Activated CD8-positive, alpha-beta T cell treated with anti-CD3 and anti-CD28 coated beads, Interleukin-2, amount 10 ng/mL, durations not matched to agents 7 days and 5 days (primary cell): ENCODE measurements around the gene HIPK2. TPM values are rescaled to one million over a fixed set of nuclear protein-coding genes. Genes with fewer than 3 reads are reported as not detected.
A peak's percentile ranks its signal among the peaks of the same experiment; 100 is the strongest.

Experiments used
- ATAC-seq: fragments of 150-1000 bp; cut with Tn5 transposase; one replicate; pipeline ENCODE4 v1.10.0; 2021; ENCODE audit warnings: moderate library complexity
- CTCF ChIA-PET: fragments of 350-600 bp; sonication (Branson Sonifier 250); formaldehyde crosslinking; loops from one replicate; lab custom pipeline; 2021; ENCODE audit warnings: antibody characterized with exemption; lab: Charles Lee
- POLR2A ChIA-PET: fragments of 350-600 bp; sonication (Branson Sonifier 250); formaldehyde crosslinking; loops from one replicate; lab custom pipeline; 2021; ENCODE audit warnings: antibody characterized with exemption; lab: Charles Lee
- DNase-seq: peaks from one replicate; pipeline ENCODE4 v3.0.0-alpha.2; 2020
- H3K27ac Mint-ChIP-seq: one replicate; pipeline ENCODE4 v1.8.0; 2021; ENCODE audit warnings: mild to moderate bottlenecking, mixed read lengths
- H3K27me3 Mint-ChIP-seq: one replicate; pipeline ENCODE4 v1.8.0; 2021; ENCODE audit warnings: low read depth, mixed read lengths
- H3K36me3 Mint-ChIP-seq: one replicate; pipeline ENCODE4 v1.8.0; 2021; ENCODE audit warnings: low read depth, mixed read lengths
- H3K4me1 Mint-ChIP-seq: one replicate; pipeline ENCODE4 v1.8.0; 2021; ENCODE audit warnings: low read depth, mixed read lengths
- H3K4me3 Mint-ChIP-seq: one replicate; pipeline ENCODE4 v1.8.0; 2021; ENCODE audit warnings: mild to moderate bottlenecking, mixed read lengths
- H3K9me3 Mint-ChIP-seq: one replicate; pipeline ENCODE4 v1.8.0; 2022; ENCODE audit warnings: mixed read lengths; ENCODE audit not compliant: insufficient read depth
- total RNA-seq, 2 experiments: library from RNA; stranded (reverse); gene quantifications; one replicate each; pipeline ENCODE4 v1.2.3, GENCODE V29; 2021

HIPK2 gene
- total RNA-seq, 2 experiments from 2014 or later = 17.0 to 17.2 TPM

DNA sequence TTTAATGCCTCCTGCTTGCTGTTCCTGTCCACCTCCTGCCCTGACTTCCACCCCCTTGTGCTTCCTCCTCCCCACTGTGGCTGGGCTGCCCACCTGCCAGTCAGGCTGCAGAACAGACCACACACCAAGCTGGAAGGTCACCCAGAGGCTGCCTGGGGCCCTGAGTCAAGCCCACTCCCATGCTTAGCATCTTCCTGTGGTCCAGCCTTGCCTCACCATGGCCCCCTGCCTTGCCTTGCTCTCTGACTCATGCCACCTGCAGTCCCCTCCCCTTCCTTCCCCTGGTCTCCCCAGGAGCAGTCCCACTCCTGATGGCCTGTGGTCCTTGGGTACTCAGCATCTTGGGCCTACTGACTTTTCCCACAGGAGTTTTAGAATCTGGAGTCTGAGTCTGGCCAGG, 252.0 kb downstream of the HIPK2 start:
- no peak overlapping the region for H3K4me3 Mint-ChIP-seq
- CTCF ChIA-PET = no interaction called here
- ATAC-seq (no peak), DNase-seq (no peak)
- no peak overlapping the region for H3K27ac Mint-ChIP-seq
- no peaks in the 10 kb centered on the region for H3K4me1 Mint-ChIP-seq
- peaks cover 46% of the 10 kb centered on the region for H3K27me3 Mint-ChIP-seq
- no peaks in the 10 kb centered on the region for H3K9me3 Mint-ChIP-seq
- no peaks in the 10 kb centered on the region for H3K36me3 Mint-ChIP-seq
- POLR2A ChIA-PET = no interaction called here

- DNase-seq = no peak
- Mint-ChIP-seq H3K36me3 (no peaks in the 10 kb centered on the region), H3K4me1 (no peaks in the 10 kb centered on the region), H3K27ac (no peak overlapping the region), H3K27me3 (peaks cover 46% of the 10 kb centered on the region), H3K4me3 (no peak overlapping the region), H3K9me3 (no peaks in the 10 kb centered on the region)
- ChIA-PET CTCF (no interaction called here), POLR2A (no interaction called here)
- ATAC-seq = no peak
Observed at GRCh38 chr7:139525239-139525638, 252.6 kb downstream of the HIPK2 start.

GRCh38 chr7:139523968-139524815, 253.6 kb downstream of the HIPK2 start:
- Mint-ChIP-seq H3K9me3 (no peaks in the 10 kb centered on the region), H3K27ac (no peak overlapping the region), H3K4me3 (no peak overlapping the region), H3K27me3 (peaks cover 42% of the 10 kb centered on the region), H3K36me3 (no peaks in the 10 kb centered on the region), H3K4me1 (no peaks in the 10 kb centered on the region)
- POLR2A ChIA-PET = no interaction called here
- DNase-seq (no peak), ATAC-seq (no peak)
- CTCF ChIA-PET = no interaction called here

DNA sequence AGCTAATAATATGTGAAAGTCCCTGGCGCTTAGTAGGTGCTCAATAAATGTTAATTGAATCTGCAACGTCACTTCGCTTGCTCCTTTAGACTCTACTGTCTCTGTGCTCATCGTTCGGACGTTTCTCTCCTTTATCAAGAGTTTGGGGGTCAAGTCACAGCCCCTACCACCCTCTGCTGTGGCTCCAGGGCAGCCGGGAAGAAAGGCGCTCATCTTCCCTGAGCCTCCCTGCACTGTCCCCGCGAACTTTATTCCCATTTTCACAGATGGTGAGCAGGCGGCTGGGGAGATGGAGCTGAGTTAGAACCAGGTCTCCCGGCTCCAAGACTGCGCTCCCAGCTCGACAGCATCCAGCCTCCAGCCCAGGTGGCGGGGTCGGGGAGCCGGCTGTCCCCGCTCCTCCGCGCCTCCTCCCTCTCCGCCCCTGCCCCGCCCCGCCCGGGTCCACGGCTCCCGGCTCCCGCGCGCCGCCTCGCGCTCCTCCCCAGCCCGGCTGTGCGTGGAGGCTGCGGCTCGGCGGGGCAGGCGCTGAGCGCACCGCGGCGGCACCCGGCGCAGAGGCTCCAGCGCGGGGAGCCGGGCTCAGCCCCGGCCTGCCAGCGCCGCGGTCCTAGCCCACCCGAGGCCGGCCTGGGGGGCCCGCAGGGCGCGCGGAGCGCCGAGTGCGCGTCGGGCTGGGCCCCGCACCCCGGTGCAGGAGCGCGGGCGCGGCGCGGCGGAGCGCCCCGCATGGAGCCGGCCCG, 254.4 kb downstream of the HIPK2 start, which contains the start of gene CLEC2L:
CLEC2L (plus strand) TSS at position 487 of the 743 bp plus-strand sequence; CDS start at position 730, 243 bp downstream.
- Mint-ChIP-seq H3K27me3 (peaks cover 39% of the 10 kb centered on the region), H3K9me3 (no peaks in the 10 kb centered on the region), H3K27ac (no peak within 1 kb of the TSS), H3K4me1 (no peaks in the 10 kb centered on the region), H3K4me3 (no peak within 1 kb of the TSS), H3K36me3 (no peaks in the 10 kb centered on the region)
- CTCF ChIA-PET = no interaction called here
- ATAC-seq (peak; percentile 69), DNase-seq (no peak)
- POLR2A ChIA-PET = no interaction called here

DNA sequence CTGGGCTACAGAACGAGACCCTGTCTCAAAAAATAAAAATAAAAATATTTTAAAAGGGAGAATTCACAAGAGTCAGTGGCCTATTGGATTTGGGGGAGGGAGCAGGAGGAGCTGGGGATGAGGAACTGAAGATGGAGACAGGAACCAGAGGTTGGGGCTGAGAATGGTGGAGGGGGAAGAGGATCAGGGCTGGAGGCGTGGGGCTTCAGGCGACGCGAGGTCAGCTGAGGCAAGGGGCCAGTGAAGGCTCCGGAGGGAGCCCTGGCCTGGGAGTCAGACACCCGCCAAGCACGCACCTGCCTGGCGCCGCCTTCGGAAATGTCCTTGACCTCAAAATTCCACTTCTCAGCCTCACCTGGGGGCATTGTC, 255.0 kb downstream of the HIPK2 start:
- Mint-ChIP-seq H3K4me3 (no peak overlapping the region), H3K27me3 (peaks cover 40% of the 10 kb centered on the region), H3K4me1 (no peaks in the 10 kb centered on the region), H3K9me3 (no peaks in the 10 kb centered on the region), H3K36me3 (no peaks in the 10 kb centered on the region), H3K27ac (no peak overlapping the region)
- DNase-seq = no peak
- ChIA-PET CTCF (no interaction called here), POLR2A (no interaction called here)
- no peak for ATAC-seq

- Mint-ChIP-seq H3K36me3 (no peaks in the 10 kb centered on the region), H3K9me3 (no peaks in the 10 kb centered on the region), H3K27me3 (peaks cover 44% of the 10 kb centered on the region), H3K27ac (no peak overlapping the region), H3K4me3 (no peak overlapping the region), H3K4me1 (no peaks in the 10 kb centered on the region)
- DNase-seq (no peak), ATAC-seq (no peak)
- ChIA-PET POLR2A (interaction anchor here (0.5 kb wide), 1 partner anchor 286 kb away, joined by 3 read pairs; no protein-coding TSS in a partner anchor), CTCF (no interaction called here)
Observed at GRCh38 chr7:139521439-139521838, 256.4 kb downstream of the HIPK2 start.

DNA sequence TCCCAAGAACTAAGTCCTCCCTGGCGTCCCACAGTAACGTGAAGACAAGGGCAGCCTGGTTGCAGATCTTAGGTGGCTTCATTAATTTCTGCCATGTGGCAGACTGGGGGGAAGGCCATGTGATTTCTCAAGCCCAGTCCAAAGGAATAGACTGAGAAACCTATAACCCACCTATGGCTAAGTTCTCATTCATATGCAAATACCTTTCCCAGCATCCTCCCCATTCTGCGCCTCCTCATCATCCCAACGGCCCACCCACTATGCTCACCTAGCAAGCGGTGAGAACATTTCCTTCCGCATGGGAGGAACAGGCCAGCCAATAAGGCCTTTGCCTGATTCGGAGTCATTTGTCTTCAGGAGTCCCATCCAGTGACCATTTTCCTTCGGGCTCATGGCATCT, 262.5 kb downstream of the HIPK2 start:
- DNase-seq (no peak), ATAC-seq (no peak)
- ChIA-PET CTCF (no interaction called here), POLR2A (no interaction called here)
- Mint-ChIP-seq H3K4me3 (no peak overlapping the region), H3K27me3 (peaks cover 6% of the 10 kb centered on the region), H3K27ac (no peak overlapping the region), H3K4me1 (no peaks in the 10 kb centered on the region), H3K36me3 (no peaks in the 10 kb centered on the region), H3K9me3 (no peaks in the 10 kb centered on the region)

Other genes with a start within 250 kb of the HIPK2 start
- 1 to 10 TPM; 1.6 to 2.0 TPM for gene TBXAS1, start 51.3 kb upstream of the HIPK2 start, total RNA-seq